Activated effector memory CD4-positive, alpha-beta T cell treated with anti-CD3 and anti-CD28 coated beads, Interleukin-2, amount 50 U/mL, for 16 hours (primary cell): ENCODE data around the gene SART1.
"Not testable (repeated sequence)": the region's sequence is repeated elsewhere in the genome, so short reads cannot be mapped to it uniquely, and the experiment has no call there.

ENCODE experiments used
- DNase-seq: peaks from one replicate; pipeline ENCODE4 v3.0.0-alpha.2; 2020

Gene SART1

DNA sequence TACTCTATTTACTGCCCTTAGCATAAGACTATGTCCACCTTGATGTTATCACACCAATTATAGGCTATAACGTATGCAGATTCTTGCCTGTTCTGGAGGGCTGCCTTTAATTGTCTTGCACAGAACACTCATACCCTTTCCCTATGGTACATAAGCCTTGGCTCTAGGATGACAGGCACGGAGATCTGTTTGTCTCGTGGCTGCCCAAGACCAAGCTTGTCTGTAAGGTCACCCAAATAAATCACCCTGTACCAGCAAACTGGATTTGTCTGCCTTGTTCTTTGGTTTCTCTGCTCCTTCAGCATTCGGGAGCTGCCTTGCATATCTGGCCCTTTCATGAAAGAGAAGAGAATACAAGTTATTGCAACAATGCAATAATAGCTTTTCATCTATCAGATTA is 23.8 kb upstream of the SART1 start:
- DNase-seq = no peak

GRCh38 chr11:65941720-65942310 is 19.7 kb upstream of the SART1 start:
- DNase-seq = no peak

DNA sequence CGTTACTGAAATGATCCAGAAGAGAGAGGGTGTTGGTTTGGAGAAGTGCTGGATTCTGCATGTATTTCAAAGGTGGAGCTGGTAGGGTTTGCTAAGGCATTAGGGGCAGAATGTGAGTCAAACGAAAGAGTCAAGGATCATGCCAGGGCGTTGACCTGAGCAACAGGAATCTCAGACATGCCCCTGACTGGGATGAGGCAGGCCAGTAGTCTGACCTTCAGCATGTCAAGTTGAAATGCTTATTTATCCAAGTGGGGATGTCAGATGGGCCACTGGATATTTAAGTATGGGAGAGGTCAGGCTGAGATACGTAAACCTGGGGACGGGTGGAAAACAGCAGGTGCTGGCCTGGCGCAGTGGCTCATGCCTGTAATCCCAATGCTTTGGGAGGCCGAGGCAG is 19.0 kb upstream of the SART1 start:
- DNase-seq = no peak

DNA sequence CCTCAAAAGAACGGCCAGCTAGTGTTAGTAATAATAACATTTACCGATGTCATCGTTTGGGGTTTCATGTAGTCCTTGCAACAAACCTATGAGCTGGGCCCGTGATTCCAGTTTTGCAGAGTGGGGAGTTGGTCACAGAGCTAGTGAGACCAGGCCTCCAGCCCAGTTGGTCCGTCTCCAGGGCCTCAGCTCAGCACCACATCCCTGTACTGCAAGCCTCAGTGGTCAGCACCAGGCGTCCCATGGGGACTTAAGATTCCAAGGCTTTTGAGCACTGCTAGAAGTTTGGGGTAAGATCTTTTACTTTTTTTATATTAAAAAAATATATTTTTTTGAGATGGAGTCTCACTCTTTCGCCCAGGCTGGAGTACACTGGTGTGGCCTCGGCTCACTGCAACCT is 17.3 kb upstream of the SART1 start:
- no peak for DNase-seq

DNA sequence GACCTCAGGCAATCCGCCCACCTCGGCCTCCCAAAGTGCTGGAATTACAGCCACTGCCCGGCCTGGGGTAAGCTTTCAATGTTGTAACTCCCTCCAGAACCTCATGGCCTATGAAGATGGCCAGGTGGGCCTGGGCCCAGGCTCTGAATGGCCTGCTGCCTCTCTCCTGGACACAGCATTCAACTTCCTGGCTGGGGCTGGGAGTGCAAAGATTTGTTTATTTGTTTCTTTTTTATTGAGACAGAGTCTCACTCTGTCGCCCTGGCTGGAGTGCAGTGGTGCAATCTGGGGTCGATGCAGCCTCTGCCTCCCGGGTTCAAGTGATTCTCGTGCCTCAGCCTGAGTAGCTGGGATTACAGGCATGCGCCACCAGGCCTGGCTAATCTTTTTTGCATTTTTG is 16.8 kb upstream of the SART1 start:
- no peak for DNase-seq

- DNase-seq = no peak
Observed at GRCh38 chr11:65945430-65945911, 16.1 kb upstream of the SART1 start, which contains the start of gene TSGA10IP. Gene TSGA10IP (plus strand): TSS chr11:65945480. CDS start chr11:65945676, 196 bp downstream.

DNA sequence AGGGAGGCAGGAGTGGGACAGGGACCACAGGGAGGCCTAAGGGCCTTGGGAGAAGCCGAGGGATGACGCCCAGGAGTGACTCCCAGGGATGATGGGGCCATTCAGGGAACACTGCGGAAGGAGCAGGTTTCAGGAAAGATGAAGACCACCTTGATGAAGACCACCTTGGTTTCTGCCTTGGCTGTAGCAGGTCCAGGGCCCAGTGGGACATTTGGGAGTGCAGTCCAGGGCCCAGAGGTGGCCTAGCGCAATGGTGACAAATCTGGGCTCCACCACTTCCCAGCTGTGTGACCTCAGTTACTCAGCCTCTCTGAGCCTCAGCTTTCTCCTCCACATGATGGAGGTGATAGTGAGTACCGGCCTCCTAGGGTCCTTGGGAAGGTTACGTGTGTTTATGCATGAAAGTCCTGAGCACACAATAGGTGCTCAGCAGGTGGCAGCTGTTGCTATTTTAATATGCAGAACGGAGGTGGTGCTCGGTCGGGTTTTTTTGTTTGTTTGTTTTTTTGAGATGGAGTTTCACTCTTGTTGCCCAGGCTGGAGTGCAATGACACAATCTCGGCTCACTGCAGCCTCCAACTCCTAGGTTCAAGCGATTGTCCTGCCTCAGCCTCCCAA is 15.5 kb upstream of the SART1 start:
- no peak for DNase-seq

DNA sequence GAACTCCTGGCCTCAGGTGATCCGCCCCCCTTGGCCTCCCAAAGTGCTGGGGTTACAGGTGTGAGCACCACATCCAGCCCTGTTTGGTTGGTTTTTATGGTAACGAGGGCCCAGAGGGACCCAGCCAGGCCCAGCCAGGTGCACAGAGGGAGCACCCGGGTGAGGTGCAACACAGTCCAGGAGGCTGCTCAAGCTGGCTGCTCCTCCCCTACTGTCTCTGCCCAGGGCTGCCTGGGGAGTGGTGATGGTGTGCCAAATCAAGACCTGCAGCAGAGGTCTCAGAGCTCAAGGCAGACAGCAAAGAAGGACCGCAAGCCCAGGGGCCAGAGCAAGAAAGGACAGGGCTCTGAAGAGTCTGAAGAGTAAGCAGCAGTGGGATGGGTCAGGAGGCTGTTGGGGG is 14.9 kb upstream of the SART1 start:
- no peak for DNase-seq

DNA sequence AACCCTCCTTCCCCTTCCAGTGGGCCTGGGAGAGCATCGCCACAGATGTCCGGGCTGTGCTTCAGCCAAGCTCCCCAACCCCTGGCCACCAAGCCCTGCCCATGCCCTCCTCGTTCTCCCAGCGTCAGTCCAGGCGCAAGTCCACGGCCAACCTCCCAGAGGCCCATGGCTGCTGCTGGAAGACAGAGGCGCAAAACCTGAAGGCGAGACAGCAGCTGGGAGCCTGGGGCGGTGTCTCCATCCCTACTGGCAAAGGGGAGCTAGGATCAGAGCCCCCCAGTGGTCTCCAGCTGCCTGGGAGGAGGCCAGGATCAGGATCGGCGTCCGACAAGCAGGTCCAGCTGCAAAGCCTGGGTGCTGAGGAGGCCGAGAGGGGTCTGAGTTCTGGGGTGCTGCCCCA is 14.4 kb upstream of the SART1 start:
- DNase-seq = no peak

GRCh38 chr11:65947603-65948125 is 13.9 kb upstream of the SART1 start:
- no peak for DNase-seq

GRCh38 chr11:65950711-65951110 is 10.8 kb upstream of the SART1 start:
- not testable (repeated sequence) for DNase-seq

GRCh38 chr11:65951641-65952040 is 9.9 kb upstream of the SART1 start:
- DNase-seq = not testable (repeated sequence)

DNA sequence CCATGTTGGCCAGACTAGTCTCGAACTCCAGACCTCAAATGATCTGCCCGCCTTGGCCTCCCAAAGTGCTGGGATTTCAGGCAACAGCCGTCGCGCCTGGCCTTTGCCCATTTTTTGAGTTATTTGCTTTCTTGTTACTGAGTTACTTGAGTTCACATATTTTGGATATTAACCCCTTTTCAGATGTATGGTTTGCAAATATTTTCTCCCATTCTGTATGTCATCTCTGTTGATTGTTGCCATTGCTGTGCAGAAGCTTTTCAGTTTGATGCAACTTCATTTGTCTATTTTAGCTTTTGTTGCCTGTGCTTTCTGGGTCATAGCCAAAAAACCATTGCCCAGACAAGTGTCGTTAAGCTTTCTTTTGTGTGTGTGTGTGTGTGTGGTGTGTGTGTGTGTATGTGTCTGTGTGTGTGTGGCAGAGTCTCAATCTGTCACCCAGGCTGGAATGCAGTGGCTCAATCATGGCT is 9.4 kb upstream of the SART1 start:
- DNase-seq = no peak

- DNase-seq = no peak
Observed at GRCh38 chr11:65953471-65953870, 8.1 kb upstream of the SART1 start.

DNA sequence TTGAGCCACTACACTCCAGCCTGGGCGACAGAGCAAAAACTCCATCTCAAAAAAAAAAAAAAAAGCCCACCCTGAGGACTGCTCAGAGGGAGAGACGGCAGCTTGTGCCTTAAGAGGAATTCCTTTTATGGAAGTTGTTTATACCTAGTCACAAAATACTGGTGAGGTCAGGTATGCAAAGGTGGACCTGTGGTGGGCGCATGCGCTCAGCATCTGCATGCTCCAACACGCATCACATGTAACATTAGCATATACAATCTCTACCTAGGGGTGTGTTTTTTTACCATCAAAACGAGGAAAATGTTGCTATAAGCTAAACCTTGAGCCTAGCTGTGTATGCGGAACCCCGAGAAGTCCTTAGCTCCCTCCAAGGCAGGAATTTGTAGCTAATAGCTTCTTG is 6.8 kb upstream of the SART1 start:
- DNase-seq = no peak

- no peak for DNase-seq
Observed at GRCh38 chr11:65958291-65958690, 3.2 kb upstream of the SART1 start.

DNA sequence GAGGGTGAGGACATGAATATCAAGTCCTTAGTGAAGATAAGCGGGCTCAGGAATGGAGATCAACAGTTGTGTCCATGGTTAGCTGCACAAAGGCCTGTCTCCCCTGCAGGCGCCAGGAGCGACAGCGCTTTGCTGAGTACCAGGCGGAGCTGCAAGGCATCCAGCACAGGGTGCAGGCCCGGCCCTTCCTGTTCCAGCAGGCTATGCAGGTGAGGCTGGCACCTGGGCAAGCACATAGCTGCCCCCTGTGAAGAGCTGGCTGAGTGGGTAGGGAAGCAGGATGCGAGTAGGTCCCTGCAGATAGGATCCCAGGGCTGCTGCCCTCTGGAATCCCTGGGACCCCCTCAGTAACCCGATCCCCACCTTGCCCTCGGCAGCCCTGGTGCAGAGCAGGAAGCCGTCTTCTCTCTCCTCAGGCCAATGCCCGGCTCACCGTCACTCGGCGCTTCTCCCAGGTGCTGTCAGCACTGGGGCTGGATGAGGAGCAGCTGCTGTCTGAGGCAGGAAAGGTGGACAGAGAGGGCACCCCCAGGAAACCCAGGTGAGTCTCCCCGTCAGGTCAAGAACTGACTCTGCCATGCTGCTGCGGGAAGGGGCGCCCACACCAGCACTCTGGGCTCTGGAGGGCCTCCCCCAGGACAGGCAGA is 2.6 kb upstream of the SART1 start:
- DNase-seq = no peak

DNA sequence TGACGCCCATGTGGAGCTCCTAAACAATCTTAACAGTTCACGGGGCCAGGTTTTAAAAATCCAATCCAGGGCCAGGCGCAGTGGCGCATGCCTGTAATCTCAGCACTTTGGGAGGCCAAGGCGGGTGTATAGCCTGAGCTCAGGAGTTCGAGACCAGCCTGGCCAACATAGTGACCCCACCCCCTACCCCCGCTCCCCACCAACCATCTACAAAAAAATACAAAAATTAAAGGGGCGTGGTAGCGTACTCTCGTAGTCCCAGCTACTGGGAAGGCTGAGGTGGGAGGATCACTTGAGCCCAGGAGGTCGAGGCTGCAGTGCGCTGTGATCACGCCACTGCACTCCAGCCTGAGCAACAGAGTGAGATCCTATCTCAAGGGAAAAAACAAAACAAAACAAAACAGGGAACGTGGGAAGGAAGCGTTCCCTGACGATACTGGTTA is 689 bp upstream of the SART1 start:
- DNase-seq = no peak

DNA sequence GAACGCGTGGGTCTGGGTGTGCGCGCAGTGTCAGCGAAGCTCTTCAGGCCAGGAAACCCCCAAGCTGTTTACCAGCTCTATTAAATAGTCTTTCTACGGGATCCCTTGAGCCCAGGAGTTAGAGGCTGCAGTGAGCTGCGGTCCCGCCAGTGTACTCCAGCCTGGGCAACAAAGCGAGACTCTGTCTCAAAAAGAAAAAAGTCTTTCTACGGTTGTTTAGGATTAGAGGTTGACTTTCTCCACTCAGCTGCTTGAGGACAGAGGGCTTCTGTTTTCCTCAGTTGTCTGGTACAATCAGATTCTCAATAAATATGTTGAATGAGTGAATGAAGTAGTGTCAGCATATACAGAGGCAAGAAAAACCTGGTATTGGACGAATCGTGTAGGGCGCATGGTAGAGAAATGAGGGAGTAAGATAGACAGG is 619 bp downstream of the SART1 start:
- no peak for DNase-seq

DNA sequence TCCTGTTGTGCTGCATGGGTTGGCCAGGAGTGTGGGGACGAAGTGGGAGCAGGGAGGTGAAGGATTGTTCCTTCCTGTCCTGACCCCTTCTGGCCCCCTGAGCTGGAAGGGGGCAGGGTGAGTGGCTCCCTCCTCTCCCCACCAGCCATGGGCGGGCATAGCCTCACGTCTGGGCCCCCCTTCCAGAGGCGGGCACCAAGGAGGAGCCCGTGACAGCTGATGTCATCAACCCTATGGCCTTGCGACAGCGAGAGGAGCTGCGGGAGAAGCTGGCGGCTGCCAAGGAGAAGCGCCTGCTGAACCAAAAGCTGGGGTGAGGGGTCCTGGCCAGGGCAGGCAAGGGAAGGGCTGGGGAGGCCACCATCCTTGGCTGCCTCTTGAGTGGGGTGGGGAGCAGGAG is 3.4 kb downstream of the SART1 start:
- DNase-seq = no peak

- DNase-seq = no peak
Observed at GRCh38 chr11:65965986-65966762, 4.6 kb downstream of the SART1 start.

DNA sequence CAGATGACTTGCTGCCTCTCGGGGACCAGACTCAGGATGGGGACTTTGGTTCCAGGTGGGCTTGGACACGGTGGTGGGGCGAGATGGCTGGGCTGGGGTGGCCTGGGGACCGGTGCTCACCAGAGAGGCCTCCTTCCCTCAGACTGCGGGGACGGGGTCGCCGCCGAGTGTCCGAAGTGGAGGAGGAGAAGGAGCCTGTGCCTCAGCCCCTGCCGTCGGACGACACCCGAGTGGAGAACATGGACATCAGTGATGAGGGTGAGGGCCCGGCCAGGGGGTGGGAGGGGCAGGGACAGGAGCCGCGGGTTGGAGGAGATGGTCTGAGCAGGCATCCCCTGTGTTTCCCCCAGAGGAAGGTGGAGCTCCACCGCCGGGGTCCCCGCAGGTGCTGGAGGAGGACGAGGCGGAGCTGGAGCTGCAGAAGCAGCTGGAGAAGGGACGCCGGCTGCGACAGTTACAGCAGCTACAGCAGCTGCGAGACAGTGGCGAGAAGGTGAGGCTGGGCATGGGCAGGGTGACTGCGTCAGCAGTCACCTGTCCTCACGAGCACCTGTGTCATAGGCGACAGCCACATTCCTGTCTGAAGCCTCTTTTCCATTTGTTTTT is 5.9 kb downstream of the SART1 start:
- DNase-seq = no peak
